Measurements from ENCODE around the gene PLPP6.
A peak's percentile ranks its signal among the peaks of the same experiment; 100 is the strongest.

Gene PLPP6

DNA sequence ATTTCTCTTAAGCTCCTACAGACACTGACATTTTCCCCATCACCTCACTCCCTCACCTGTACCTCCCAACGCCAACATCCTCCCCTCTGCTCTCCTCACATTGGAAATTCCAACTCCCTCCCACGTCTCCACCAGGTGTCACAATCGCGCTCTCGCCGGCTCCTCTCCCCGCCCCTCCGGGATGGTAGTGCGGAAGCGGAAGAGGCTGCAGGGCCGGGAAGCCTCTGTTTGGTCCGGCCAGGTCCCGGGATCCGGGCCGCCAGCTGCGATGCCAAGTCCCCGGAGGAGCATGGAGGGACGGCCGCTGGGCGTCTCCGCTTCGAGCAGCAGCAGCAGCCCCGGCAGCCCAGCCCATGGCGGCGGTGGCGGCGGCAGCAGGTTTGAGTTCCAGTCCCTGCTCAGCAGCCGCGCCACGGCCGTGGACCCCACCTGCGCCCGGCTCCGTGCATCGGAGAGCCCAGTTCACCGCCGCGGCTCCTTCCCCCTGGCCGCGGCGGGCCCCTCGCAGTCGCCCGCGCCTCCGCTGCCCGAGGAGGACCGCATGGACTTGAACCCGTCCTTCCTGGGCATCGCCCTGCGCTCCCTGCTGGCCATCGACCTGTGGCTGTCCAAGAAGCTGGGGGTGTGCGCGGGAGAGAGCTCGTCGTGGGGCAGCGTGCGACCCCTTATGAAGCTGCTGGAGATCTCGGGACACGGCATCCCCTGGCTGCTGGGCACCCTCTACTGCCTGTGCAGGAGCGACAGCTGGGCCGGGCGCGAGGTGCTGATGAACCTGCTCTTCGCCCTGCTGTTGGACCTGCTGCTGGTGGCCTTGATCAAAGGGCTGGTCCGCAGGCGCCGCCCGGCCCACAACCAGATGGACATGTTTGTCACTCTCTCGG lies at the start of gene PLPP6:
Gene PLPP6 (plus strand): TSS at position 187 of the 881 bp plus-strand sequence. CDS start 82 bp downstream, at position 269.
- in situ Hi-C loops (cut with MboI; ENCODE audit: low sequenced_read_pairs, unreplicated experiment) = no loop called here
- DNase-seq (ENCODE audit: low spot score) = peak; percentile 85
- TF ChIP-seq, protein P1, sequence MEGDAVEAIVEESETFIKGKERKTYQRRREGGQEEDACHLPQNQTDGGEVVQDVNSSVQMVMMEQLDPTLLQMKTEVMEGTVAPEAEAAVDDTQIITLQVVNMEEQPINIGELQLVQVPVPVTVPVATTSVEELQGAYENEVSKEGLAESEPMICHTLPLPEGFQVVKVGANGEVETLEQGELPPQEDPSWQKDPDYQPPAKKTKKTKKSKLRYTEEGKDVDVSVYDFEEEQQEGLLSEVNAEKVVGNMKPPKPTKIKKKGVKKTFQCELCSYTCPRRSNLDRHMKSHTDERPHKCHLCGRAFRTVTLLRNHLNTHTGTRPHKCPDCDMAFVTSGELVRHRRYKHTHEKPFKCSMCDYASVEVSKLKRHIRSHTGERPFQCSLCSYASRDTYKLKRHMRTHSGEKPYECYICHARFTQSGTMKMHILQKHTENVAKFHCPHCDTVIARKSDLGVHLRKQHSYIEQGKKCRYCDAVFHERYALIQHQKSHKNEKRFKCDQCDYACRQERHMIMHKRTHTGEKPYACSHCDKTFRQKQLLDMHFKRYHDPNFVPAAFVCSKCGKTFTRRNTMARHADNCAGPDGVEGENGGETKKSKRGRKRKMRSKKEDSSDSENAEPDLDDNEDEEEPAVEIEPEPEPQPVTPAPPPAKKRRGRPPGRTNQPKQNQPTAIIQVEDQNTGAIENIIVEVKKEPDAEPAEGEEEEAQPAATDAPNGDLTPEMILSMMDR (IDR thresholded peaks at IDR 0.05; ENCODE audit: borderline replicate concordance, control extremely low read depth, extremely low read depth, insufficient read depth, missing control alignments) = peak; percentile 63

DNA sequence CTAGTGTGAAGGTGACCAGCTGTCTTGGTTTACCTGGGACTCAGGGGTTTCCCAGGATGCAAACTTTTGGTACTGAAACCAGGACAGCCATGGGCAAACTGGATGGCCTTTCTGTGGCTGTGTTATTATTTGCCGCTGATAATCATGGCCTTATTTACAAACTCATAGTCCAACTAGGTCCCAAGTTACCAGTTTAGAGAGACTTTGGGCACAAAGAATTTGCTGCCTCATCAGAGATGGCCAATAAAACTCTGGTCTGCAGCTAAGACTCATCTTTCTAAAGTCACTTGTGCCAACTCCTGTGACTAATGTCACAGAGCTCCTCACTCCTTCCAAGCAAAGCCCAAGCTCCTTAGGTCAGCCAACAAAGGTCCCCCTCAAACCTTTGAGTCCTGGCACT lies 47.5 kb upstream of the PLPP6 start:
- in situ Hi-C loops (cut with MboI; ENCODE audit: low sequenced_read_pairs, unreplicated experiment) = no loop called here
- DNase-seq (ENCODE audit: low spot score) = no peak
- TF ChIP-seq, protein P1 (IDR thresholded peaks at IDR 0.05; ENCODE audit: borderline replicate concordance, control extremely low read depth, extremely low read depth, insufficient read depth, missing control alignments) = no peak

DNA sequence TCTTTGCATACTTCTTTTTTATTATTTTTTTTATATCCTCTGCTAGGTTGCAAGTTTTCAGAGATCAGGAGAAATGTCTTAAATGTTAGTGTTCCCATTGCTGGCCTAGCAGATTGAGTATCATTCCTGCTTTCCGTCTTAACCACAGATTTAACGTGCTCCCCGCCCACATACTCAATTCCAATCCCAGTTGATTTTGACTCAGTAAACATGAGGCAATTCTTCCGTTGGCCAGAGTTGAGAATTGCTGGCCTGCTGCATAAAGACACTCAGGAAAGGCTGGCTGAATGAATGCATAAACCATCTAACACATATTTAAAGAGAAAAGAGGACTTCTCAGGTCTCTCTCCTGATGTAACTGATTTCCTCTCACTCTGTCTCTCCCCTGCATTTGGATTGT lies 46.8 kb upstream of the PLPP6 start:
- no peak for DNase-seq (ENCODE audit: low spot score)
- in situ Hi-C loops (cut with MboI; ENCODE audit: low sequenced_read_pairs, unreplicated experiment) = no loop called here
- TF ChIP-seq, protein P1 (IDR thresholded peaks at IDR 0.05; ENCODE audit: borderline replicate concordance, control extremely low read depth, extremely low read depth, insufficient read depth, missing control alignments) = no peak

DNA sequence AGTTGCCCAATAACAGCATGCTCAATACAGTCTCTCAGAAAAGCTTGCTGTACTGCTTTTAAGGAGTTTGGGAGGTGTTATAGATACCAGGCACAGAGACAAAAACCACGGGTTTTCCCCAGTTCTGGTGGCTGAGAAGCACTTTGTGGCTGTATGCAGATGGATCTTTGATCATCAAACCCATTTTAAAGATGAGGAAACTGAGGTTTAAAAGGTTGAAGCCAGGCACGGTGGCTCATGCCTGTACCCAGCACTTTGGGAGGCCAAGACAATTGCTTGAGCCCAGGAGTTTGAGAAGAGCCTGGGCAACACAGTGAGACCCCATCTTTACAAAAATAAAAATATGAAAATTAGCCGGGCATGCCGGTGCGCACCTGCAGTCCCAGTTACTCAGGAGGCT lies 46.3 kb upstream of the PLPP6 start:
- in situ Hi-C loops (cut with MboI; ENCODE audit: low sequenced_read_pairs, unreplicated experiment) = no loop called here
- TF ChIP-seq, protein P1 (IDR thresholded peaks at IDR 0.05; ENCODE audit: borderline replicate concordance, control extremely low read depth, extremely low read depth, insufficient read depth, missing control alignments) = no peak
- no peak for DNase-seq (ENCODE audit: low spot score)

DNA sequence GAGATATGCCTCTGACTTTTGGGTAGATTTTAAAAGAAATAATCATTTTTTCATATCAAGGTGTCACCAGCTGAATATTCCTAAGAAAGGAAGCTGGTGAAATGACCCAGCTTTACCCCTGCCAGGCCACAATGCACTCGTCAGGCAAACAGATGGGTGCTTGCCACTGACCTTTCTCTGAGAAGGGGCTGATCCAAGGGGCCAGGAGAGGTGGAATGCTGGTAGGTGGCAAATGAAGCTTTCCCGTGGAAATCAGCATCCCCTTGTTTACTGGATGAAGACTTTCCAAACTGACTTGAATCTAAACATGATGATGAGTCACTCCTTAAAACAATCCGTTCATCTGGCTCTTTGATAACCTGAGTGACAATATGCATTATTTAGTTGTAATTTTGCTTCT lies 44.3 kb upstream of the PLPP6 start:
- in situ Hi-C loops (cut with MboI; ENCODE audit: low sequenced_read_pairs, unreplicated experiment) = no loop called here
- DNase-seq (ENCODE audit: low spot score) = no peak
- TF ChIP-seq, protein P1 (IDR thresholded peaks at IDR 0.05; ENCODE audit: borderline replicate concordance, control extremely low read depth, extremely low read depth, insufficient read depth, missing control alignments) = no peak

DNA sequence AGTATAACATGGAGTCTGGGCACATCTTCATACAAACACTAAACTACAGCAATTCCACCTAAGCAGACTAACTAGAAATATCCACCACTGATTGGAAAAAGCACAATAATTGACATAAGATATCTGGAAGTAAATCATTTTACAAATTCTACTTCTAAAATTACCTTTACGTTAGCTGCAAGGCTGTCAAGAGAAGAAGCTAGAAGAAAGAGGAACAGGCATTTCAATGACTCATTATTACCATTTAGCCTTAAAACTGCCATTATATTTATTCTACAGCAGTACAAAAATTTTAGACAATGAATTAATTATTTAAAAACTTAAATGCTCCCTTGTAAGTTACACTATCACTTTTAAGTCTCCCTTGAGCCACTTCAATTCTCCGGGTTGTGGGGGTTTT lies 43.4 kb upstream of the PLPP6 start:
- in situ Hi-C loops (cut with MboI; ENCODE audit: low sequenced_read_pairs, unreplicated experiment) = no loop called here
- TF ChIP-seq, protein P1 (IDR thresholded peaks at IDR 0.05; ENCODE audit: borderline replicate concordance, control extremely low read depth, extremely low read depth, insufficient read depth, missing control alignments) = no peak
- DNase-seq (ENCODE audit: low spot score) = no peak

Data from GM13976 (cell line).